Smooth muscle cell (in vitro differentiated cells): ENCODE results near the gene SLC10A7. TPM values are rescaled to one million over a fixed set of nuclear protein-coding genes. Genes with fewer than 3 reads are reported as not detected.

Experiments
- DNase-seq: peaks from one replicate; lab custom pipeline; 2025; ENCODE audit not compliant: unreplicated experiment; lab: John Stamatoyannopoulos, UW
- H2AFZ ChIP-seq: fragments of 200-600 bp; sonication (generic); 2 replicates; pipeline ENCODE4 v1.6.0; 2016; ENCODE audit warnings: antibody characterized with exemption, low read depth, mild to moderate bottlenecking
- H3F3A ChIP-seq: fragments of 200-600 bp; sonication (generic); 2 replicates; pipeline ENCODE4 v1.6.0; 2017; ENCODE audit warnings: antibody characterized with exemption, low read depth
- H3K27ac ChIP-seq: fragments of 200-600 bp; sonication (generic); 2 replicates; pipeline ENCODE4 v1.5.1; 2016; ENCODE audit warnings: low read depth, mild to moderate bottlenecking
- H3K27me3 ChIP-seq: fragments of 200-600 bp; sonication (generic); 2 replicates; pipeline ENCODE4 v1.6.1; 2016; ENCODE audit warnings: low read depth, mild to moderate bottlenecking
- H3K36me3 ChIP-seq: fragments of 200-600 bp; sonication (generic); 2 replicates; pipeline ENCODE4 v1.5.1; 2016; ENCODE audit warnings: low read depth
- H3K4me1 ChIP-seq: fragments of 200-600 bp; sonication (generic); 2 replicates; pipeline ENCODE4 v1.5.1; 2016; ENCODE audit warnings: low read depth
- H3K4me2 ChIP-seq: fragments of 200-600 bp; sonication (generic); 2 replicates; pipeline ENCODE4 v1.6.0; 2016; ENCODE audit warnings: mild to moderate bottlenecking
- H3K4me3 ChIP-seq: fragments of 200-600 bp; sonication (generic); 2 replicates; pipeline ENCODE4 v1.5.1; 2016; ENCODE audit warnings: mild to moderate bottlenecking
- H3K79me2 ChIP-seq: fragments of 200-600 bp; sonication (generic); 2 replicates; pipeline ENCODE4 v1.6.0; 2016; ENCODE audit warnings: low read depth, mild to moderate bottlenecking
- H3K9ac ChIP-seq: fragments of 200-600 bp; sonication (generic); 2 replicates; pipeline ENCODE4 v1.6.0; 2016; ENCODE audit warnings: low read depth
- H3K9me3 ChIP-seq: fragments of 200-600 bp; sonication (generic); replicated peaks from 2 replicates; pipeline ENCODE4 v1.5.1; 2016; ENCODE audit warnings: low read depth
- H4K20me1 ChIP-seq: fragments of 200-600 bp; sonication (generic); 2 replicates; pipeline ENCODE4 v1.6.0; 2016; ENCODE audit warnings: low read depth
- CTCF ChIP-seq: fragments of 200-600 bp; sonication (generic); IDR thresholded peaks from 2 replicates; pipeline ENCODE4 v1.5.1; 2017; ENCODE audit warnings: borderline replicate concordance, mild to moderate bottlenecking, antibody characterized with exemption; ENCODE audit not compliant: insufficient read depth, poor library complexity, severe bottlenecking
- WGBS: methylation state at CpG from one replicate; pipeline ENCODE4 v1.1.7; 2016; ENCODE audit warnings: low lambda C conversion rate; 5-methylcytosine and 5-hydroxymethylcytosine counted together
- polyA plus RNA-seq: library from polyadenylated mRNA; unstranded; fragments of >200 nt; fragmentation: Nextera tagmentation; extraction: Ambion mirVana; gene quantifications from 2 replicates; pipeline ENCODE4 v1.2.1, GENCODE V29; 2016
- total RNA-seq: library from RNA; depleted of rRNA; stranded (reverse); fragments of >200 nt; gene quantifications from 2 replicates; pipeline ENCODE4 v1.2.3, GENCODE V29; 2014

The SLC10A7 gene
- total and polyA plus RNA-seq, 2 experiments from 2014 or later, result 10.3 to 24.8 TPM

GRCh38 chr4:146435962-146436361 is 85.8 kb downstream of the SLC10A7 start:
- no peak for TF ChIP-seq CTCF
- H3K27me3 ChIP-seq, result no peaks in the 10 kb centered on the region
- no peaks in the 10 kb centered on the region for H3K36me3 ChIP-seq
- H3K9me3 ChIP-seq, result no peaks in the 10 kb centered on the region
- no peaks in the 10 kb centered on the region for H3F3A ChIP-seq
- peaks cover 3% of the 10 kb centered on the region for H4K20me1 ChIP-seq
- no peak overlapping the region for H3K27ac ChIP-seq
- H3K79me2 ChIP-seq, result no peaks in the 10 kb centered on the region
- no peak overlapping the region for H3K4me2 ChIP-seq
- H3K4me1 ChIP-seq, result no peaks in the 10 kb centered on the region
- no peak for DNase-seq
- no peak overlapping the region for H2AFZ ChIP-seq
- H3K9ac ChIP-seq, result no peak overlapping the region
- H3K4me3 ChIP-seq, result no peak overlapping the region

GRCh38 chr4:146432065-146432464 is 89.7 kb downstream of the SLC10A7 start:
- Histone ChIP-seq H3K9me3 (no peaks in the 10 kb centered on the region), H3F3A (no peaks in the 10 kb centered on the region), H3K4me2 (no peak overlapping the region), H3K27me3 (no peaks in the 10 kb centered on the region), H3K4me3 (no peak overlapping the region), H3K36me3 (no peaks in the 10 kb centered on the region), H3K4me1 (no peaks in the 10 kb centered on the region), H2AFZ (no peak overlapping the region), H3K27ac (no peak overlapping the region), H3K9ac (no peak overlapping the region), H4K20me1 (peaks cover 12% of the 10 kb centered on the region), H3K79me2 (no peaks in the 10 kb centered on the region)
- no peak for TF ChIP-seq CTCF
- 100% methylated on average over 2 of the region's 2 CpGs for WGBS
- DNase-seq, result no peak

- Histone ChIP-seq H3K36me3 (no peaks in the 10 kb centered on the region), H3K27ac (no peak overlapping the region), H3K27me3 (no peaks in the 10 kb centered on the region), H3K9ac (no peak overlapping the region), H3K79me2 (no peaks in the 10 kb centered on the region), H2AFZ (no peak overlapping the region), H3K4me2 (no peak overlapping the region), H3K4me3 (no peak overlapping the region), H3F3A (no peaks in the 10 kb centered on the region), H4K20me1 (peaks cover 10% of the 10 kb centered on the region), H3K4me1 (no peaks in the 10 kb centered on the region), H3K9me3 (no peaks in the 10 kb centered on the region)
- 96% methylated on average over 1 of the region's 1 CpG for WGBS
- no peak for DNase-seq
- no peak for TF ChIP-seq CTCF
Measured at GRCh38 chr4:146428298-146428697, 93.4 kb downstream of the SLC10A7 start.

- no peak overlapping the region for H3K4me2 ChIP-seq
- 88% methylated on average over 2 of the region's 2 CpGs for WGBS
- peaks cover 28% of the 10 kb centered on the region for H4K20me1 ChIP-seq
- H3K4me3 ChIP-seq, result no peak overlapping the region
- no peaks in the 10 kb centered on the region for H3K4me1 ChIP-seq
- no peaks in the 10 kb centered on the region for H3K9me3 ChIP-seq
- no peaks in the 10 kb centered on the region for H3F3A ChIP-seq
- H2AFZ ChIP-seq, result no peak overlapping the region
- no peaks in the 10 kb centered on the region for H3K27me3 ChIP-seq
- H3K27ac ChIP-seq, result no peak overlapping the region
- no peak for TF ChIP-seq CTCF
- no peaks in the 10 kb centered on the region for H3K79me2 ChIP-seq
- DNase-seq, result no peak
- no peak overlapping the region for H3K9ac ChIP-seq
- no peaks in the 10 kb centered on the region for H3K36me3 ChIP-seq
Measured at GRCh38 chr4:146417822-146418221, 103.9 kb downstream of the SLC10A7 start.
